ENCODE data around the gene AUH.

DNA sequence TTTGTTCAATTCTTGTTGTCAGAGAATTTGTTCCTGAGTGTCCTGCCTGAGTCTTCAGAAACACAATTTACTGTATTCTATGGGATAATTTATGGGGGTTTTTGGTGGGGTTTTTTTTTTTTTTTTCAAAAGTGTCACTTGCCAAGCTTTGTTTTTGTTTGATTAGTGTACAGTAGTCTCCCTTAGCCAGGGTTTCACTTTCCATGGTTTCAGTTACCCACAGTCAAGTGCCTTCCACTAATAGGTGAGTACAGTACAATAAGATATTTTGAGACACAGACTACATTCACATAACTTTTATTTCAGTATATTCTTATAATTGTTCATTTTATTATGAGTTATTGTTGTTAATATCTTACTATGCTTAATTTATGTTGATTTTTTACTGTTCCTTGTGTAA, 25.0 kb upstream of the AUH start:
- TF ChIP-seq, protein P1, sequence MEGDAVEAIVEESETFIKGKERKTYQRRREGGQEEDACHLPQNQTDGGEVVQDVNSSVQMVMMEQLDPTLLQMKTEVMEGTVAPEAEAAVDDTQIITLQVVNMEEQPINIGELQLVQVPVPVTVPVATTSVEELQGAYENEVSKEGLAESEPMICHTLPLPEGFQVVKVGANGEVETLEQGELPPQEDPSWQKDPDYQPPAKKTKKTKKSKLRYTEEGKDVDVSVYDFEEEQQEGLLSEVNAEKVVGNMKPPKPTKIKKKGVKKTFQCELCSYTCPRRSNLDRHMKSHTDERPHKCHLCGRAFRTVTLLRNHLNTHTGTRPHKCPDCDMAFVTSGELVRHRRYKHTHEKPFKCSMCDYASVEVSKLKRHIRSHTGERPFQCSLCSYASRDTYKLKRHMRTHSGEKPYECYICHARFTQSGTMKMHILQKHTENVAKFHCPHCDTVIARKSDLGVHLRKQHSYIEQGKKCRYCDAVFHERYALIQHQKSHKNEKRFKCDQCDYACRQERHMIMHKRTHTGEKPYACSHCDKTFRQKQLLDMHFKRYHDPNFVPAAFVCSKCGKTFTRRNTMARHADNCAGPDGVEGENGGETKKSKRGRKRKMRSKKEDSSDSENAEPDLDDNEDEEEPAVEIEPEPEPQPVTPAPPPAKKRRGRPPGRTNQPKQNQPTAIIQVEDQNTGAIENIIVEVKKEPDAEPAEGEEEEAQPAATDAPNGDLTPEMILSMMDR (IDR thresholded peaks at IDR 0.05), result no peak
- TF ChIP-seq ZFX (IDR thresholded peaks at IDR 0.05; ENCODE audit: borderline replicate concordance), result no peak

Data from 22Rv1 (cell line).